Smooth muscle cell (in vitro differentiated cells): ENCODE results near the gene SUPT6H. TPM values are rescaled to one million over a fixed set of nuclear protein-coding genes. Genes with fewer than 3 reads are reported as not detected.
A peak's percentile ranks its signal among the peaks of the same experiment; 100 is the strongest.

ENCODE experiments used
- DNase-seq: peaks from one replicate; lab custom pipeline; 2025; ENCODE audit not compliant: unreplicated experiment; lab: John Stamatoyannopoulos, UW
- H2AFZ ChIP-seq: fragments of 200-600 bp; sonication (generic); 2 replicates; pipeline ENCODE4 v1.6.0; 2016; ENCODE audit warnings: antibody characterized with exemption, low read depth, mild to moderate bottlenecking
- H3F3A ChIP-seq: fragments of 200-600 bp; sonication (generic); 2 replicates; pipeline ENCODE4 v1.6.0; 2017; ENCODE audit warnings: antibody characterized with exemption, low read depth
- H3K27ac ChIP-seq: fragments of 200-600 bp; sonication (generic); 2 replicates; pipeline ENCODE4 v1.5.1; 2016; ENCODE audit warnings: low read depth, mild to moderate bottlenecking
- H3K27me3 ChIP-seq: fragments of 200-600 bp; sonication (generic); 2 replicates; pipeline ENCODE4 v1.6.1; 2016; ENCODE audit warnings: low read depth, mild to moderate bottlenecking
- H3K36me3 ChIP-seq: fragments of 200-600 bp; sonication (generic); 2 replicates; pipeline ENCODE4 v1.5.1; 2016; ENCODE audit warnings: low read depth
- H3K4me1 ChIP-seq: fragments of 200-600 bp; sonication (generic); 2 replicates; pipeline ENCODE4 v1.5.1; 2016; ENCODE audit warnings: low read depth
- H3K4me2 ChIP-seq: fragments of 200-600 bp; sonication (generic); 2 replicates; pipeline ENCODE4 v1.6.0; 2016; ENCODE audit warnings: mild to moderate bottlenecking
- H3K4me3 ChIP-seq: fragments of 200-600 bp; sonication (generic); 2 replicates; pipeline ENCODE4 v1.5.1; 2016; ENCODE audit warnings: mild to moderate bottlenecking
- H3K79me2 ChIP-seq: fragments of 200-600 bp; sonication (generic); 2 replicates; pipeline ENCODE4 v1.6.0; 2016; ENCODE audit warnings: low read depth, mild to moderate bottlenecking
- H3K9ac ChIP-seq: fragments of 200-600 bp; sonication (generic); 2 replicates; pipeline ENCODE4 v1.6.0; 2016; ENCODE audit warnings: low read depth
- H3K9me3 ChIP-seq: fragments of 200-600 bp; sonication (generic); replicated peaks from 2 replicates; pipeline ENCODE4 v1.5.1; 2016; ENCODE audit warnings: low read depth
- H4K20me1 ChIP-seq: fragments of 200-600 bp; sonication (generic); 2 replicates; pipeline ENCODE4 v1.6.0; 2016; ENCODE audit warnings: low read depth
- CTCF ChIP-seq: fragments of 200-600 bp; sonication (generic); IDR thresholded peaks from 2 replicates; pipeline ENCODE4 v1.5.1; 2017; ENCODE audit warnings: borderline replicate concordance, mild to moderate bottlenecking, antibody characterized with exemption; ENCODE audit not compliant: insufficient read depth, poor library complexity, severe bottlenecking
- WGBS: methylation state at CpG from one replicate; pipeline ENCODE4 v1.1.7; 2016; ENCODE audit warnings: low lambda C conversion rate; 5-methylcytosine and 5-hydroxymethylcytosine counted together
- polyA plus RNA-seq: library from polyadenylated mRNA; unstranded; fragments of >200 nt; fragmentation: Nextera tagmentation; extraction: Ambion mirVana; gene quantifications from 2 replicates; pipeline ENCODE4 v1.2.1, GENCODE V29; 2016
- total RNA-seq: library from RNA; depleted of rRNA; stranded (reverse); fragments of >200 nt; gene quantifications from 2 replicates; pipeline ENCODE4 v1.2.3, GENCODE V29; 2014

Gene SUPT6H
- total and polyA plus RNA-seq, 2 experiments from 2014 or later, result 22.4 to 64.0 TPM

- no peak for DNase-seq
- H3K27ac ChIP-seq, result peak overlapping the region; percentile 94
- H3K4me1 ChIP-seq, result peaks cover 16% of the 10 kb centered on the region
- no peak overlapping the region for H2AFZ ChIP-seq
- TF ChIP-seq CTCF, result no peak
- H3K4me3 ChIP-seq, result peak overlapping the region; percentile 73
- peaks cover 38% of the 10 kb centered on the region for H3K79me2 ChIP-seq
- peaks cover 78% of the 10 kb centered on the region for H4K20me1 ChIP-seq
- no peaks in the 10 kb centered on the region for H3K36me3 ChIP-seq
- H3K9ac ChIP-seq, result no peak overlapping the region
- H3F3A ChIP-seq, result peaks cover 45% of the 10 kb centered on the region
- peak overlapping the region; percentile 89 for H3K4me2 ChIP-seq
- no peaks in the 10 kb centered on the region for H3K9me3 ChIP-seq
- WGBS, result 80% methylated on average over 7 of the region's 7 CpGs
- no peaks in the 10 kb centered on the region for H3K27me3 ChIP-seq
These were observed 85.2 kb downstream of the SUPT6H start for GRCh38 chr17:28747051-28747691.

- no peak for DNase-seq
- peaks cover 12% of the 10 kb centered on the region for H3K4me1 ChIP-seq
- no peak overlapping the region for H3K4me2 ChIP-seq
- H3K27me3 ChIP-seq, result no peaks in the 10 kb centered on the region
- H3K9me3 ChIP-seq, result no peaks in the 10 kb centered on the region
- H3K36me3 ChIP-seq, result no peaks in the 10 kb centered on the region
- no peak overlapping the region for H3K9ac ChIP-seq
- TF ChIP-seq CTCF, result no peak
- H3F3A ChIP-seq, result peaks cover 45% of the 10 kb centered on the region
- H3K79me2 ChIP-seq, result peaks cover 38% of the 10 kb centered on the region
- no peak overlapping the region for H2AFZ ChIP-seq
- H3K4me3 ChIP-seq, result no peak overlapping the region
- peaks cover 82% of the 10 kb centered on the region for H4K20me1 ChIP-seq
- 96% methylated on average over 18 of the region's 18 CpGs for WGBS
- peak overlapping the region; percentile 94 for H3K27ac ChIP-seq
These were observed 86.1 kb downstream of the SUPT6H start for GRCh38 chr17:28747801-28748750.

- Histone ChIP-seq H3K27me3 (no peaks in the 10 kb centered on the region), H3K79me2 (peaks cover 37% of the 10 kb centered on the region), H3K4me2 (no peak overlapping the region), H3K4me1 (peaks cover 12% of the 10 kb centered on the region), H3K36me3 (no peaks in the 10 kb centered on the region), H3K4me3 (no peak overlapping the region), H3K9me3 (no peaks in the 10 kb centered on the region), H2AFZ (no peak overlapping the region), H3K9ac (no peak overlapping the region), H3F3A (peaks cover 45% of the 10 kb centered on the region), H4K20me1 (peaks cover 87% of the 10 kb centered on the region), H3K27ac (no peak overlapping the region)
- no peak for DNase-seq
- WGBS, result 91% methylated on average over 18 of the region's 18 CpGs
- TF ChIP-seq CTCF, result no peak
These were observed 87.0 kb downstream of the SUPT6H start for GRCh38 chr17:28748852-28749515.
